SIG-M5 treated with dmso at 0.1 percent for 504 hours (cell line): ENCODE data around the gene GGTA1.
"Not testable (repeated sequence)": the region's sequence is repeated elsewhere in the genome, so short reads cannot be mapped to it uniquely, and the experiment has no call there.

Experiments used
- DNase-seq: peaks from one replicate; lab custom pipeline; 2025; ENCODE audit not compliant: unreplicated experiment; lab: John Stamatoyannopoulos, UW

GGTA1 gene

DNA sequence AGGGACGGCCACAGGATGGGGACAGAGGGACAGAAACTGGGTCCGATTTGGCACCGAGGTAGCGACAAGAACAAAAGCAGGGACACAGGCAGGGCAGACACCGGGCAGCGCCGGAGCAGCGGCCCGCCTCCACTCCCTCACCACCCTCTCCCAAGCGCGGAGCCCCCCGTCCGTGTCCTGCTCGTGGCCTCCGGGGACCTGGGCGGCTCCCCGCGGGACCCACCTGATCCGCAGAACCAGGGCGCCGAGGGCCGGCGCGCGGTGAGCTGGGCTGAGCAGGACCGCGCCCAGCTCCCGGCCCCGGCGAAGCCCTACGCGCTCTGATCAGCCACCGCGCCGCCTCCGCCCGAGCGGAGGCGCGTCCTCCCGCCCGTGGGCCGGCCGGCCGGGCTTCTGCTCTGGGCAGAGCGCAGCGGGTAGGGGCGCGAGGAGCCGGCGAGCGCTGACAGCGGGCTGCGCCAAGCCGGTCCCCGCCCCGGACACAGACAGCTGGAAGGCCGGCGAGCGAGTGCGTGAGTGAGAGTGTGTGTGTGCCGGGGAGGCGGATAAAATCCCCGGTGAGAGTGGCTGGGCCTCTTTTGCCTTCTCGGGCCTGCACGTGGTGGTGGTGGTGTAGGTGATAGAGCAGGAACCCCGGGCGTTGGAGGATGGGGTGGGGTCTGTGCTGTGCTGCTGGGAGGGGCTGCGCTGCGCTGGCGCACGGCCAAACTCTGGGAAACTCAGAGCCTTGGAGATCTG lies at the start of gene GGTA1:
Gene GGTA1 (minus strand): TSS at position 418 of the 738 bp plus-strand sequence. CDS start 31,922 bp downstream, outside the sequence.
- peak; percentile 9 for DNase-seq

DNA sequence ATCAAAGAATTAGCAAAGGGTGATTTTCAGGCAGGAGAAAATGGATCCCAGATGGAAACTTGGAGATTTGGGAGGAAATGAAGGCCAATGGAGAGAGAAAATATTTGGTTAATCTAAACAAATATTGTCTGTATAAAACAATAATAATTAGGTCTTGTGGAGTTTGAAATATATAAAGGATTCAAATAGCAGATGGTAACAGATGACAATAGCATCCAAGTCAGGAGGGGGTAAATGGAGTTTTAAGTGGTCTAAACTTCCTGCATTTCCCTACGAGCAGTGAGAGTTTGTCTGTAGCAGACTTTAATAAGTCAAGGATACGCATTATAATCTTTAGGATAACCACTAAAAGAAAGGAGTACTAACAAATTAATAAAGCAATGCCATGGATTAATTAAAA lies 49.0 kb upstream of the GGTA1 start:
- no peak for DNase-seq

DNA sequence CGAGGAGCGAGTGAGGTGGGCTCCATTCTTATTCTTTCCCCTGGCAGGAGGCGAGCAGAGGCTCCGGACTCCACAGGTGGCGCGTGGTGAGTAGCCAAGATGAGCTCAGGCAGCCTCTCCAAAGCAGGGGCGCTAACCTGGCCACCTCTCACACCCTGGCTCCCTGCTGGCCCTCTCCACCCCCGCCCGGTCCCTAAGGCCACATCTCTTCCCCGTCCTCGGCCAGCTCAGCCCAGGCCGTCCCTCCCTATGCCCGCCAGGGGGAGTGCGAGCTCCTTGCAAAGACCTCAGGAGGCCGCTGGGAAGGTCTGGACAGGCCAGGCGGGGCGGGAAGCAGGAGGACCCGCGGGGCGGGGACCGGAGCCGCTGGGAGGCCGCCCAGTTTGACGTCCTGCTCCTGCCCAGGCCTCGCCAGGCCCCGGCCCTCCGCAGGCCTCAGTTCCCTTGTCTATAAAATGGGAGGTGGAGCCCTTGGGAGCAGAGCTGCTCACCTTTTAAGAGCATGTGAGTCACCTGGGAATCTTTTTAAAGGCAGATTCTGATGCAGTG lies 46.3 kb upstream of the GGTA1 start:
- peak; percentile 64 for DNase-seq

DNA sequence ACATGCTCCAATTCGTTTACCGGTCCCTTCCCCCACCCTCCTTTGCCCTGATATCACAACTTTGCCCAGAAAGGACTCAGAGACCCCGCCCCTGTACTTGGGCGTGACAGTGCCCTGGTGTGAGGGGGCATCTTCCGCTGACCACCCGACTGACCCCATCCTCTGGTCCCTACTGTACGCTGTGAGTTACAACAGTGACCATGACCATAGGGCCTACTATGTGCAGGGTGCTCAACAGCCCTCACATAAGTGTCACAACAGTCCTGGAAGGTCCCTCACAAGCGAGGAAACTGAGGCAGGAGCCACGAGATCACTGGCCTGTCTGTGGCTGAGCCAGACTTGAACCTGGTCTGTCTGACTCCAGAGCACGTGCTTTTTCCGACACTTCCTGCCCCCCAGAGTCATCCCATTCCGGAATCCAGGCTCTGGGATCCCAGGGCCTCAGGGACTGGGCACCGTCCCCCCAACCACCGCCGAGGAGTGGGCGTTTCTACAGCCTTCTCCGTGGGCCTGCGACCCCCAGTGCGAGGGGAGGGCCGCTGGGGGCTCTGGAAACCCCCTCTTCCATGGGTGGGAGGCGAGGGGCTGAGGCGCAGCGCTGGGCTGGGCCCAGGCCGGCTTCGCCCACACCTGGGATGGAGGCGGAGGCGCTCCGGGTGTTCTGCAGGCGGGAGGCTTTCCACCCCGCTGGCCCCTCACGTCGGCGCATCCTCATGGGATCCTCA lies 45.7 kb upstream of the GGTA1 start:
- DNase-seq: no peak

DNA sequence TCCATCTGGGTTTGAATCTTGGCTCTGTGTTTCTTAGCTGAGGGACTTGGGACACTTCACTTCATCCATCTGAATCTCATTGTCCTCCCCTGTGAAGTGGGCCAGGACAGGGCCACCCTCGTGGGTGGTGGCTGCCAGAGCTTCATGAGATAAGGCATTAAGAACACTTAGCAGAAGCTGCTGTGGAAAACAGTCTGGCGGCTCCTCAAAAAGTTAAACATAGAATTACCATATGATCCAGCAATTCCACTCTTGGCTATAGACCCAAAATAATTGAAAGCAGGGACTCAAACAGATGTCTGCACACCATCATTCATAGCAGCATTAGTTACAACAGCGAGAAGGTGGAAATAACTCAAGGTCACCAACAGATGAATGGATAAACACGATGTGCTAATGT lies 42.4 kb upstream of the GGTA1 start:
- no peak for DNase-seq

DNA sequence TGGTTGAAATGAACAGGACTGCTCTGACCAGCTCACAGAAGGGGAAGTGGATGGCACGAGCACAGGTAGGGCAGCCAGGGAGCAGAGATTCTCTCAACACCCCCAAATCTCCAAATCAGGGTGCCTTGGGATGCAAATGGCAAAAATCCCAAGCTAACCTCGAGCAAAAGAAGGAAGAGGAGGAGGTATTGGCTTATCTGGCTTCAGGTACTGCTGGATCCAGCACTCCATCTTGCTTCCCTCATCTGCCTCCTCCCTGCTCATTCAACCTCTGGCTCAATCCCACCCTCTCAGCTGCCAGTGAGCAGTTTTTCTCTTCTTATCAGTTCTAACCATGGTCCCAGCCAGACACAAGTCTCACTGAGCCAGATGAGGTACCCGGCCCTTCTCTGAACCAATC lies 41.6 kb upstream of the GGTA1 start:
- DNase-seq: no peak

DNA sequence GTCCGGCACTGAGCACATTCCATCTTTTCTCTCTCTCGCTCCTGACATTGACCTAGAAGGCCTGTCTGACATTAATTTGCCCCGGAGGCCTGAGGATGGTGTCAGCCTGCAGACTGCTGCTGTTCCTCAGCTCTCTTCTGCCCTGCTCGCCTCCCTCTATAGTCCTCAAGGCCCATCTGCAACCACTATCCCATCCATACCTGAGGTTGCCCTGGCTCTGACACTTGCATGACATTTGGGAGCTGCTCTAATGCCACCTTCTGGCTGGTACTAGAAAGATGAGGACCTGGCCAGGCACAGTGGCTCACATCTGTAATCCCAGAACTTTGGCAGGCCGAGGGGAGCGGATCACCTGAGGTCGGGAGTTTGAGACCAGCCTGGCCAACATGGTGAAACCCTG lies 38.6 kb upstream of the GGTA1 start:
- no peak for DNase-seq

DNA sequence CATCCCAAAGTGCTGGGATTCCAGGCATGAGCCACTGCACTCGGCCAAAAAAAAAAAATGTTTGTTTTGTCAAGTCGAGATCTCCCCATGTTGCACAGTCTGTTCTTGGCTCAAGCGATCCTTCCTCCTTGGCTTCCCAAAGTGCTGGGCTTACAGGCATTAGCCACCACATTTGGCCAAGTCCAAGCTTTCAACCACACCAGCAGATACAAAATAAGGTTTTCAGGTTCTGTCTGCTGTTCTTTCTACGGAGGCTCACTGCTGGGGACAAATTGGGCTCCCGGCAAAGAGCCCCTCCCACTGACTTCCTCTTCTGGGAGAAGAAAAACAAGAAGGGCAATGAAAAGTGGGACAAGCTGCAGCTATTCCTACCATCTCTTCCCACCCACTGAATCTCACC lies 37.6 kb upstream of the GGTA1 start:
- DNase-seq: no peak

DNA sequence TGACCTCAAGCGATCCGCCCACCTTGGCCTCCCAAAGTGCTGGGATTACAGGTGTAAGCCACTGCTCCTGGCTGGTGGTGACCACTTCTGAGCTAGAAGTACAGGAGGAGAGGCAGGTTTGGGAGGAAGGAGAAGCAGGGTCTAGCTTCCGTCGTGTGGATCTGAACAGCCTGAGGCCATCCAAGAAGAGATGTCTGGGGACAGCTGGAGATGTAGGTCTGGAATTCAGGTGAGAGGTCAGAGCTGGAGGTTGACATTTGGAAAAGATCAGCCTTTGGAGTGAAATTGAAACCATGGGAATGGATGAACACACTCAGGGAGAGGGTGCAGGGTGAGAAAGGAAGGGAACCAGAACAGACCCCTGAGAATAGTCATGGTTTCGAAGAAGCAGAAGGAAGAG lies 33.2 kb upstream of the GGTA1 start:
- DNase-seq: no peak

DNA sequence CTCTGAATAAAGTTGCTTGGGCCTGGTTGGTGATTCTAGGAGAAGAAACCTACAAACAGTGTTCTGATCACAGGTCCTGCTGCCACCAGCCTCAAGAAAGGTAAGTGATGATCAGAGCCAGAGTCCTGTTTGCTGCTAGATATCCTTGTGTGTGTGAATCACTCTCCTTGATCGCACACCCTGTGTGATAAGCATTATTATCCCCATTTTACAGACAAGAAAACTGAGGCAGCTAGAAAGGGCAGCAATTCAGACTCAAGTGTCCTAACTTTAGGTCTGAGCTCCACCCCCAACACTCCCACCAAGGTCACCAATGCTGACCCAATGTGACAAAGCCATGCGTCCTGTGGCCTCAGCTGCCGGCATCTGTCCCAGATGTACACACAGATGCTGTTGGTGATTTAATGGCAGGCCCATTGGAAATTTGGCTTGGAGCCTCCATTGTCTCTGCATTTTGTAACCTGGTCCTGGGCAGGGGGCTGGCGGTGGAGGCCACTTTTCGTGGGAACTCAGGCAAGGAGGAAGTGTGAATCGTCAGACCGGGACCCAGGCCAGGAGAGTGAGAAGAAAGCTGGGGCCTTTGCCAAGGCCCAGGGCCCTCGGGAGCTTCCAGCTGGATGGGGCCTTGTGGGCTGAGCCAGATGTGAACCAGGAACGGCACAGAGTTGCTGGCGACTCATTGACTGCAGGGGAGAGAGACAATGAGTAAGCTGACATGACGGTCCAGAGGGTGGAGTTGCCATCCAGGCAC lies 29.8 kb upstream of the GGTA1 start:
- no peak for DNase-seq

DNA sequence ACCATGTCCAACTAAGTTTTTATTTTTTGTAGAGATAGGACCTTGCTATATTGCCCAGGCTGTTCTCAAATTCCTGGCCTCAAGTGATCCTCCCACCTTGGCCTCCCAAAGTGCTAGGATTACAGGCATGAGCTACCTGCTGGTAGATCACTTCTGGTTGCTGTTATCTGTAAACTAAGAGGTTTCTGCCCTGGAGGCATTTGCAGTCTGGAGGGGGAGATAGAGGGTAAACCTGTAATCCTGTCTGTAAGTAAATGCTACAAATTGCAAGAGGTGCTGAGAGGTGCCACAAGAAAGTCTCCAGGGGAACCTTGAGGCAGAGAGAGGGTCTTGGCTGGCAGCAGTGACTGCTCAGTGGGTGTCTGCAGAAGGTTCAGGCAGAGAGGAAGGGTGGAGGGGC lies 29.0 kb upstream of the GGTA1 start:
- no peak for DNase-seq

DNA sequence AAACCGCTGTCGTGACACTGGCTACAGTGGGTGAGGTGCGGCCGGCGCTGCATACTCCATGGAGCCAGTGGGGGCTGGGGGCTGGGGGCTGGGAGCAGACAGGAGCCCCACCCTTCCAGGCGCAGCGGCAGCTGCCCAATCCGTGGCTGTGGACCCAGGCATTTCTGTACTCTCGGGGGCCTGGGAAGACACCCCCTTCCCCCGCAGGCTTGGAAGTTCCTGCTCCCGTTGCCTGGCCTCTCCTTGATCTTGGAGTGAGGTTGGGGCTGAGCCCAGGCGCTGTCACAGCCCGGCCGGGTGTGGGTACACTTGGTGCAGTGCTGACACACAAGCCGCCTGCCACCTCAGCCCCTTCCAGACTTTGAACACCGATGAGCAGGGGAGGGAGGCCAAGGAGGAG lies 27.7 kb upstream of the GGTA1 start:
- no peak for DNase-seq

DNA sequence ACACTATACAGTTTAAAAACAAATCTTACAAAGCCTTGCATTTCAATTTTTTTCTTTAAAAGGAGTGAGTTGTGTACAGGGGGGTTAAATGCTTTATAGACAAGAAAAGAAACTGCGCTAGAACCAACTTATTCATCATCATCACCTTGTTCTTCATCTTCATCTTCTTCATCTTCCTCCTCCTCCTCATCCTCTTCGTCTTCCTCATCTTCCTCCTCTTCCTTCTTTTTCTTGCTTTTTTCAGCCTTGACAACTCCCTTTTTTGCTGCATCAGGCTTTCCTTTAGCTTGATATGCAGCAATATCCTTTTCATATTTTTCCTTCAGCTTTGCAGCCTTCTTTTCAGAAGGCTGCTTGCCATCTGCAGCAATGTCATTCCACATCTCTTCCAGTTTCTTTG lies 20.0 kb upstream of the GGTA1 start:
- DNase-seq: not testable (repeated sequence)

DNA sequence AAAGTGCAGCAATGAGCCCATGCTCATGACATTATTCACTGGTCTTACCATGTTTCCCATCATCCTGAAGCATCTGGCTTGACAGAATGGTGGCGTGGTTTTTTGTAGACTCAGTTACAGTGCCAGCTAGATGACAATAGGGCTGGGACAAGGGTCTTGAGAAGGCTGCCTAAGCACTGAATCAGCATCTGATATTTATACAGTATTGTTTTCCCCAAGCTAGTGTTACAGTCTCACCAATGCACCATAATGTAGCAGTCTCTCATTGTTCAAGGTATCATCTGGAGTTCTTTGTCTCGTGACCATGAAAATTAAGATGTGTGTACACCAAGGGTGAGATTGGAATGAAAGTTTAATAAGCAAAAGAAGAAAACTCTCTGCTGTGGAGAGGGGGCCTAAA lies 19.0 kb upstream of the GGTA1 start:
- no peak for DNase-seq

DNA sequence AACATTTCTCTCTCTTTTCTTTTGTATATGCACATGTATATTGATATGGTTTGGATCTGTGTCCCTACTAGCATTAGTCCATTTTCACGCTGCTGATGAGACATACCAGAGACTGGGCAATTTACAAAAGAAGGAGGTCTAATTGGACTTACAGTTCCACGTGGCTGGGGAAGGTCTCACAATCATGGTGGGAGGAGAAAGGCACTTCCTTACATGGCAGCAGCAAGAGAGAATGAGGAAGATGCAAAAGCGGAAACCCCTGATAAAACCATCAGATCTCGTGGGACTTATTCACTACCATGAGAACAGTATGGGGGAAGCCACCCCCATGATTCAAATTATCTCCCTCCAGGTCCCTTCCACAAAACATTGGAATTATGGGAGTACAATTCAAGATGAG lies 13.5 kb upstream of the GGTA1 start:
- not testable (repeated sequence) for DNase-seq

DNA sequence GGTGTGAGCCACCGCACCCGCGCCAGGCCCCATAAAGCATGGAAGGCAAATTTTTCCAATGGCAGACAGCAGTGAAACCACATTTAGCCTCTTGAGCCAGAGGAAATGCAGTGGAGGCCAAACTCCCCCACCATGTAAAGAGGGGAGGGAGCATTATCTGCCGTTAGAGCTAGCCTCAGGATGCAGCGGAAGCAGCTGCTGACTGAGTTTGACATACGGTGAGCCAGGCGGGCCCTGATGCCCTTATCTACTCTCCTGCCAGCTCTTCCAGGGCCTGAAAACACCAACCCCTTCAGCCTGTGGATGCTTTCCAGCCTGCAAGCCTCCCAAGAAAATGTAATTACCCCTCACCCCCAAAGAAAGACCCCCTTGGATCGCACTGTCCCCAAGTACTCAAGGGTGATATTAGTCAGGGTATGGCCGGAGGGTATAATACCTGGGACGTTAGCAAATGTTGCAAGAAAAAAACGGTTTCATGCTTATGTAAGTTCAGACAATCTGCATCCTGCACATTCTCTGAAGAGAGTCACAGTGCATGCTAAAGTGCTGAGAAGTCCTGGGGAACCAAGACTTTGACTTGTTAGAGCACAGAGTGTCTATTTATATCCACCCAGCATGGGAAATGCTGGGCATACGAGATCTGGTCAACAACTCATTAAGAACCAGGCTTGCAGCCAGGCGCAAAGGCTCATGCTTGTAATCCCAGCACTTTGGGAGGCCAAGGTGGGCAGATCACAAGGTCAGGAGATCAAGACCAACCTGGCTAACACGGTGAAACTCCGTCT lies 11.3 kb upstream of the GGTA1 start:
- DNase-seq: no peak

DNA sequence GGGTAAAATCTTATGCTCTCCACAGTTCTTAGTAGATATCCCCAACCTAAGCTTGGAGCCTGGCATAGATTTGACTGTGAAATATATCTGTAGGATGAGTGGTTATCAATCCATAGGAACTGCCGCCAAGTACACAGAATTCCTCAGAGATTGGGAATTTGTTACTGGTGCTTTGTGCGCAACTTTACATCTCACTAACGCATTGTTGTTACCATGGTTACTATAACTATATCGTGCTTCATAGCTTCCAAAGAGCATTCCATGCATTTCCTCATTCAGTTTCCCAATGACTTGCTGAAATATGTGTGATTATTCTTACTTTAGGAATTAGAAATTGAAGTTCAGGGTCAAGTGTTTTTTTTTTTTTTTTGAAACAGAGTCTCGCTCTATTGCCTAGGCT lies 9.5 kb upstream of the GGTA1 start:
- DNase-seq: no peak

DNA sequence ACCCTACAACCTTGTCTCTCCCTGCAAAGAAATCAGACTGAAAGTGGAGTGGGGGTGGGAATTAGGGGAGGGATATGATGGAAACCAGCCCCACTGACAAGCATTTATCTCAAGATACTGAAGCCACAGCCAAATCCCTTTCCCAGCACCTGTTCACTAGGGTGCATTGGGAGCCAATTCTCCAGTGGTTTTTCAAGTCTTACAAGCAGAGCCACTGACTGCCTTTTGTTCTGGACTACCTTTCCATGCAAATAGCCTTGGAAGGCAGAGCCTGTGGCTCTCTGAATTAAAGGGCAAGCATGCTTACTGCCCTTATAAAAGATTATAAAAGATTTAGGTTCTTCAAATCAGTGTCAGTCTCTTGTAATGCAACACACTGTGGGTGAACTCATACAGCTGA lies 8.8 kb upstream of the GGTA1 start:
- DNase-seq: peak; percentile 10

DNA sequence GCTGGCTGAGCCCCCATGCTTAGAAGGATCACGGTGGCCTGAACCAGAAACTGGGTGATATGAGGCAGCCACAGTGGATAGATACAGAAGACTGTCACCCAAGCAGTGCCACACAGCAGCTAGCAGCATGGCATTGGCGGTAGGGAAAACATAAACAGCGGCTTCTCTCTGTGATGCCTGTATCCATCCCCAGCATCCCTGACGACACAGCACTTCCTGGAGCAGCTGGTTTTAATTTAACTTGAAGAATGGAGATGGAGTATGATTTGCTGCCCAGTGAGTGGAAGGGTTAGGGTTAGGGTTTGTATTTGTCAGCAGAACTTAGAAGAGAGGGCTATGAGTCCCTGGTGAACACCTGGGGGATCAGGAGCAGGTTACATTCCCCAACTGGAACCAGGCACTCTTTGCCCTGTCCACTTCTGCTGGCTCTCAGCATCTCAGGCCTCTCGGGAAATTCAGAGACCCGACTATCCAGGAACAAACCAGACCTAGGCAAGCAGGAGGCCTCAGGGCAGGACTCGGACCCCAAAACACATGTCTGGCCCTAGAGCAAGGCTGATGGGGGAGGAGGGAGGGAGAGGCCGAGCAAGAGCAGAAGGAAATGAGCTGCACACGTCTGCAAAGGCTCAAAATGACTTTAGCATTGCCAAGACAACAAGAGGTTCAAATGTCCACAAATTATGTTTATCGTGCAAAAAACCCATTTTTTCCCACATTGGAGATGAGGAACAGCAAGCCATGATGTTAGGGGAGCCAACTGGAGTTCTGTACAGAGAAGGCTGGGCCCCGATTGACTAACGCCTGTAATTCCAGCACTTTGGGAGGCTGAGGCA lies 6.5 kb upstream of the GGTA1 start:
- DNase-seq: no peak

DNA sequence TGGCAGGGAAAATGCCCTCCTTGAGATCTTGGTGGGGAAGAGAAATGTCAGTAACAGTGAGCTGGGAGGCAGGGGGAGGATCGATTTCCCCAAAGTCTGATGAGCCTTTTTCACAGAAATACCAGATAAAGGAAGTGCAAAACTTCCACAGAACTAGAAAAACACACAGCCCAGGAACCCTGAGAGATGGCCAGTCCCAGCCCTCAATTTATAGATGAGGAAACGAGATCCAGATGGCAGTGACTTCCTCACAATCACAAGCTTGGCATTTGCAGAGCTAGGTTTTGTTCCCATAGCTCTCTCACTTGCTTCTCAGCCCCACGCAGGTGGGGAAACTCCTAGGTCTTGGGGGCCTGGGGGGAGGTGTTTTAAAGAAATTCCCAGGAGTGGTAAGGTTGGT lies 3.8 kb upstream of the GGTA1 start:
- DNase-seq: peak; percentile 18
